GM19238 (cell line): ENCODE results near the gene KCNC1.

Experiments used
- DNase-seq: peaks from one replicate; pipeline ENCODE4 v3.0.0; 2011; ENCODE audit warnings: low spot score; ENCODE audit not compliant: insufficient read length

The KCNC1 gene

GRCh38 chr11:17816232-17816931 lies 81.8 kb downstream of the KCNC1 start:
- no peak for DNase-seq

- DNase-seq, result no peak
Observed at GRCh38 chr11:17821648-17822400, 87.2 kb downstream of the KCNC1 start.

- no peak for DNase-seq
Observed at GRCh38 chr11:17822401-17822781, 87.8 kb downstream of the KCNC1 start.

GRCh38 chr11:17827006-17827405 lies 92.4 kb downstream of the KCNC1 start:
- no peak for DNase-seq

- DNase-seq, result no peak
Observed at GRCh38 chr11:17828311-17828751, 93.8 kb downstream of the KCNC1 start.

- no peak for DNase-seq
Observed at GRCh38 chr11:17831228-17831627, 96.6 kb downstream of the KCNC1 start.

- DNase-seq, result no peak
Observed at GRCh38 chr11:17831883-17832282, 97.3 kb downstream of the KCNC1 start.
